ENCODE data around the gene SNED1.

DNA sequence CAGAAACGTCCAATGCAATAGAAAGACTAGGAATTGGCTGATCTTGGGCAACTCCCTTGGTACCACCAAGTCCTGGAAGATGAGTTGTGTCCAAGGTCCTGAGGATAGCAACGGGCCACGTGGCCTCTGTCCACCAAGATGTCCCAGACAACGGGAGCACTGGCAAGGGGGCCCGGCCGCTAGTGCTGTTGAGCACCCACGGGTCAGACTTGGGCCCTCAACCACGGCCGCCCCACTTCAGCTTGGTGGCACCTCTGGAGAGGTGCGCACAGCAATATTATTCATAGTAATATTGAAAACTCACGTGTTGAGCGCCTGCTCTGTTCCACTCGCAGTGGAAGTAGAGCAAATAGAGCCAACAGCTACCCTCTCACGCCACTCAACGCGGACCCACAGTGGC is 131.9 kb downstream of the SNED1 start:
- TF ChIP-seq, protein P1, sequence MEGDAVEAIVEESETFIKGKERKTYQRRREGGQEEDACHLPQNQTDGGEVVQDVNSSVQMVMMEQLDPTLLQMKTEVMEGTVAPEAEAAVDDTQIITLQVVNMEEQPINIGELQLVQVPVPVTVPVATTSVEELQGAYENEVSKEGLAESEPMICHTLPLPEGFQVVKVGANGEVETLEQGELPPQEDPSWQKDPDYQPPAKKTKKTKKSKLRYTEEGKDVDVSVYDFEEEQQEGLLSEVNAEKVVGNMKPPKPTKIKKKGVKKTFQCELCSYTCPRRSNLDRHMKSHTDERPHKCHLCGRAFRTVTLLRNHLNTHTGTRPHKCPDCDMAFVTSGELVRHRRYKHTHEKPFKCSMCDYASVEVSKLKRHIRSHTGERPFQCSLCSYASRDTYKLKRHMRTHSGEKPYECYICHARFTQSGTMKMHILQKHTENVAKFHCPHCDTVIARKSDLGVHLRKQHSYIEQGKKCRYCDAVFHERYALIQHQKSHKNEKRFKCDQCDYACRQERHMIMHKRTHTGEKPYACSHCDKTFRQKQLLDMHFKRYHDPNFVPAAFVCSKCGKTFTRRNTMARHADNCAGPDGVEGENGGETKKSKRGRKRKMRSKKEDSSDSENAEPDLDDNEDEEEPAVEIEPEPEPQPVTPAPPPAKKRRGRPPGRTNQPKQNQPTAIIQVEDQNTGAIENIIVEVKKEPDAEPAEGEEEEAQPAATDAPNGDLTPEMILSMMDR (conservative IDR thresholded peaks at IDR 0.05; ENCODE audit: low read length): no peak
- no peak for TF ChIP-seq EZH2phosphoT487 (IDR thresholded peaks at IDR 0.05; ENCODE audit: borderline replicate concordance, low read depth, low read length)

Data from OCI-LY7 (cell line).